IPS-18c (cell line): ENCODE data around the gene FOXE3.

ENCODE experiments used
- H3K4me3 ChIP-seq: 2 replicates; pipeline ENCODE4 v1.7.0; 2013; ENCODE audit warnings: low read depth, mild to moderate bottlenecking, low read length, moderate library complexity; ENCODE audit not compliant: insufficient read depth
- H3K9me3 ChIP-seq: one replicate; pipeline ENCODE4 v1.6.1; 2013; ENCODE audit warnings: mild to moderate bottlenecking, low read length, moderate library complexity; ENCODE audit not compliant: control insufficient read depth, insufficient read depth

Gene FOXE3

GRCh38 chr1:47415728-47416318 lies at the start of gene FOXE3:
Gene FOXE3, plus strand, starts transcription at chr1:47416285. Its CDS starts 31 bp downstream, at chr1:47416316.
- Histone ChIP-seq H3K9me3 (peaks cover 4% of the 10 kb centered on the region), H3K4me3 (peak within 1 kb of the TSS; percentile 38)

- Histone ChIP-seq H3K4me3 (no peak overlapping the region), H3K9me3 (peaks cover 2% of the 10 kb centered on the region)
These were observed 48.4 kb upstream of the FOXE3 start for GRCh38 chr1:47367651-47368050.

DNA sequence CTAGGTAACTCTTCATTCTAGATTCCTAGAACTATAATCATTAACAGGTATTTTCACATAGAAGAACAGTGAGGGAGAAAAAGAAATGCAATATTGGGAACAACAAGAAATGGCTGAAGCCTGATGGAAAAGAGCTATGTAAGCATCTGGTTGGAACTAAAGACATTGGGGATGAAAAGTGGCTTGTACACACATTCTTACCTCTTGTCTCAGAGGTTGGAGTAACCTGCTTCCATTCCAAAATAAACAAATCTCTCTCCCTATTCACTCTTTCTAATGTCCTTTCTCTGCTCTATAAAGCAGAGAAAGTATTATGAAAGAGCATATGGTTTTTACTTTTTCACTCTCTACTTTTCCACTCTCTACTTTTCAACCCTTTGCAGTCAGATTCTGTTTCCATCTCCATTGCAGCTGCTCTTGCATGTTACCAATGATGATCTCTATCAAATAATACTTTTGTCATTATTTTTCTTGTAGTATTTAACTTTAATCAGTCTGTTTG lies 45.0 kb upstream of the FOXE3 start:
- H3K9me3 ChIP-seq, result peaks cover 2% of the 10 kb centered on the region
- no peak overlapping the region for H3K4me3 ChIP-seq

DNA sequence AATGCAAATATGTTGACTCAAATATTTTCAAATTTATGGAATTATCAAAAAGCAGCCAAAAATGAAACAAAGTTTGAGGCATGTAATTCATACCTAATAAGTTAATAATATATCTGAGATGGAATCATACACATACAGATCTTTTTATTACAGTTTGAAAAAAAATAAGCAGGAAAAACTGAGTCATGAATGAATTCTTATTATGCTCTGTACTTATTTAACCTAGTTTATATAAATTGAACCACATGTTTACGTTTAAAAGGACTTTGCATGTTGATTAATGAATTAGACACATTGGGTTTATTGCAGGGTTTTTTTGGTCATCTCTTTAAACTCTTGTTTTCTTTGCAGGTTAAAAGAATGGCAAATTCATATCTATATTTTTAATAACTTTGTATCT lies 41.6 kb upstream of the FOXE3 start:
- H3K4me3 ChIP-seq, result no peak overlapping the region

GRCh38 chr1:47378147-47378546 lies 37.9 kb upstream of the FOXE3 start:
- Histone ChIP-seq H3K4me3 (no peak overlapping the region), H3K9me3 (no peaks in the 10 kb centered on the region)

More for the DNA sequence above, 41.6 kb upstream of the FOXE3 start:
- peaks cover 2% of the 10 kb centered on the region for H3K9me3 ChIP-seq

DNA sequence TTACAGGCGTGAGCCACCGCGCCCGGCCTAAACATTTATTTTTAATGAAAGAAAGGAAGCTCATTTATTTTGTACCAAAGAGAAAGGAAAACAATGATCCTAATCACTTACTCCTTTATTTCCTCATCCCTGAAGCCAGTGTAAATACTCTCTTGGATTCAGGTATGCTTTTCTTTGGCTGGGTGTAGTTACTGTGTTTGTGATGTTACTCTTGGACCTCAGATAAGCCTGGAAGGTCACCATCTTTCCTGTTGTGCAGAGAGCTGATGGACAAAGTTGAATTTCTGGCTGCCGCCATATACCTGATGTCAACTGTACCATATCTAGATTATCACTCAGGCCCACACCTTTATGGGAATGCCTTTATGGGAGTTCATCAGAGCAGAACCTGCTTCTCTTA lies 35.4 kb upstream of the FOXE3 start:
- Histone ChIP-seq H3K9me3 (no peaks in the 10 kb centered on the region), H3K4me3 (no peak overlapping the region)

DNA sequence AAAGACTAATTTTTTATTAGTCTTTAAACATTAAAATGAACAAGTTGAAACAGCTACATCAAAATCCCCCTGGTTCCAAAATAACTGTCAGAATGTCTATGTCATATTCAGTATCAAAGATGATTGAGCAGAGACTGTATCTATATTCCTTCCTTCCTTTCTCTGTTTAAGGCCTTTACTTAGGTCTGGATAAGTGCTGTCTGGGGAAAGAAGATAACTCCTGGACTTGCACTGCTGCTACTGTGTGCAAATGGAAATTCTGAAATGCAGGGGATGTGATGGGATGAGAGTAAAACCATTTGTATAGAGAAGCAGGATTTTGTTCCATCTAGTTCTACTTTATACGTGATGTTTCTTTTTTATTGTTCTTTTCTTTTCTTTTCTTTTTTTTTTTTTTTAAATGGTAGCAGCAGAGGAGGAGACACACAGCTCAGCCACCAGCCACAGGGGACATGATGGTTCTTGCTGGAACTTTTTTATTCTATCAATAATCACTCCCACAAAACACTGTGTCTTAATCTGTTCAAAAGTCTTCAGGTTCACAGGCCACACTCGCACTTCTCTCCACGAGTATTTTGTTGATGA lies 33.6 kb upstream of the FOXE3 start:
- no peak overlapping the region for H3K4me3 ChIP-seq
- H3K9me3 ChIP-seq, result no peaks in the 10 kb centered on the region

- no peak overlapping the region for H3K4me3 ChIP-seq
- H3K9me3 ChIP-seq, result no peaks in the 10 kb centered on the region
These were observed 32.0 kb upstream of the FOXE3 start for GRCh38 chr1:47384083-47384482.

GRCh38 chr1:47385020-47385419 lies 31.1 kb upstream of the FOXE3 start:
- H3K4me3 ChIP-seq, result no peak overlapping the region
- no peaks in the 10 kb centered on the region for H3K9me3 ChIP-seq

DNA sequence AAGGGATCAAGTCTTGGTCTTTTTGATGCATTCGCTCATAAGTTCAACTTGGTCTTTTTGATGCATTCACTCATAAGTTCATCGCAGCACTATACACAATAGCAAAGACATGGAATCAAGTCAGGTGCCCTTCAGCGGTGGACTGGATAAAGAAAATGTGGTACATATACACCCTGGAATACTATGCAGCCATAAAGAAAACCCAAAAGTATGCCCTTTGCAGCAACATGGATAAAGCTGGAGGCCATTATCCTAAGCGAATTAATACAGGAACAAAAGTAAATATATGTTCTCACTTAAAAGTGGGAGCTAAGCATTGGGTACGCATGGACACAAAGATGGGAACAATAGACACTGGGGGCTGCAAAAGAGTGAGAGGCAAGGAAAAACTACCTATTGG lies 29.8 kb upstream of the FOXE3 start:
- Histone ChIP-seq H3K4me3 (no peak overlapping the region), H3K9me3 (no peaks in the 10 kb centered on the region)

- Histone ChIP-seq H3K9me3 (no peaks in the 10 kb centered on the region), H3K4me3 (no peak overlapping the region)
These were observed 27.8 kb upstream of the FOXE3 start for GRCh38 chr1:47388030-47388890.

DNA sequence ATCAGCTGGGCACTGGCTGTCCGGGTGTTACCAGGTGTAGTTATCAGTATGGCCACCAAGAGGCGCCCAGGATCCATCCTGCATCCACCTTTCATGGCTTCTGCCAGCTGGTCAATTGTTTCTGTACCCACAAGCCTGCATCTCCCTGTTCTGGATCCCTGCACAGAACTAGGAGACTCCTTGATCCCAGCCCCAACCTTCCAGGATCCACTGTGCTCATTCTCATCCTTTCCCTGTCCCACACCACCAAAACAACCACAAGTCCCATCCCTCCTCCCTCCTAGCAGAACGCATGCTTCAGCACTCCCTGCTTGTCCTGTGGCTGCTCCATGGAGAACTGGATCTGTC lies 27.2 kb upstream of the FOXE3 start:
- no peak overlapping the region for H3K4me3 ChIP-seq

DNA sequence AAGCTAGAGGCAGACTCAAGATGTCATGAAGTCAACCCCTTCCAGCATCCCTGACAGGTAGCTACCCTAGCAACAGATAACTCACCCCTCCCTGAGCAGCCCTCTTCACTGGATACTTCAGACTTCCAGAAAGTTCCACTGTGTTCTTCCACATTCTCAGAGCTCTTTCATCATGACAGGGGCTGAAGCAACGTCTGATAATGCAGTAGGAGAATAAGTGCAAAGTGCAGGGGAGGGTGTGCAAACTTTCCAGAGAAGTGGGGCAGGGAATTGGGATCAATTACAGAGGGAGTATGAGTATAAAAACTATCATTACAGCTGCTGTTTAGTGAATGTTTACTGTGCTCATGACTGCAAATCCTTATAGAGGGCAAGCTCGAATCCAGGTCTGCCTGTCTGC lies 26.4 kb upstream of the FOXE3 start:
- no peaks in the 10 kb centered on the region for H3K9me3 ChIP-seq
- H3K4me3 ChIP-seq, result no peak overlapping the region

More for the DNA sequence above, 27.2 kb upstream of the FOXE3 start:
- H3K9me3 ChIP-seq, result no peaks in the 10 kb centered on the region

GRCh38 chr1:47390843-47391242 lies 25.2 kb upstream of the FOXE3 start:
- H3K4me3 ChIP-seq, result no peak overlapping the region
- H3K9me3 ChIP-seq, result no peaks in the 10 kb centered on the region

GRCh38 chr1:47393141-47393540 lies 22.9 kb upstream of the FOXE3 start:
- H3K9me3 ChIP-seq, result no peaks in the 10 kb centered on the region
- H3K4me3 ChIP-seq, result no peak overlapping the region

- Histone ChIP-seq H3K9me3 (no peaks in the 10 kb centered on the region), H3K4me3 (no peak overlapping the region)
These were observed 20.7 kb upstream of the FOXE3 start for GRCh38 chr1:47395433-47395832.

GRCh38 chr1:47396671-47397196 lies 19.4 kb upstream of the FOXE3 start:
- no peak overlapping the region for H3K4me3 ChIP-seq

More at GRCh38 chr1:47396671-47397196, 19.4 kb upstream of the FOXE3 start:
- no peaks in the 10 kb centered on the region for H3K9me3 ChIP-seq
